OCI-LY1 (cell line): Measurements from ENCODE around the gene RYR1.

Experiments
- H2AFZ ChIP-seq: fragments of 200-600 bp; sonication (generic), shearing (Covaris generic); 2 replicates; pipeline ENCODE4 v1.6.0; 2014; ENCODE audit warnings: antibody characterized with exemption, mild to moderate bottlenecking, low read length
- H3F3A ChIP-seq: fragments of 200-600 bp; sonication (generic), shearing (Covaris generic); 2 replicates; pipeline ENCODE4 v1.6.0; 2014; ENCODE audit warnings: mild to moderate bottlenecking, antibody characterized with exemption, low read length, moderate library complexity; ENCODE audit not compliant: insufficient read depth
- H3K27ac ChIP-seq: fragments of 200-600 bp; sonication (generic); 2 replicates; pipeline ENCODE4 v1.5.1; 2014; ENCODE audit warnings: low read length, mixed run types, mild to moderate bottlenecking, low read depth; ENCODE audit not compliant: poor library complexity, severe bottlenecking
- H3K27me3 ChIP-seq: fragments of 200-600 bp; sonication (generic); 2 replicates; pipeline ENCODE4 v1.6.0; 2014; ENCODE audit warnings: antibody characterized with exemption, mild to moderate bottlenecking, low read length, moderate library complexity; ENCODE audit not compliant: insufficient read depth
- H3K36me3 ChIP-seq: fragments of 200-600 bp; sonication (generic); 2 replicates; pipeline ENCODE4 v1.6.1; 2014; ENCODE audit warnings: mild to moderate bottlenecking, antibody characterized with exemption, low read length, moderate library complexity, mixed read lengths; ENCODE audit not compliant: insufficient read depth
- H3K4me1 ChIP-seq: fragments of 200-600 bp; sonication (generic); 2 replicates; pipeline ENCODE4 v1.5.1; 2014; ENCODE audit warnings: mild to moderate bottlenecking, low read length, moderate library complexity; ENCODE audit not compliant: insufficient read depth, severe bottlenecking
- H3K4me2 ChIP-seq: fragments of 200-600 bp; sonication (generic), shearing (Covaris generic); 2 replicates; pipeline ENCODE4 v1.6.1; 2014; ENCODE audit warnings: low read length
- H3K4me3 ChIP-seq: fragments of 200-600 bp; sonication (generic); 2 replicates; pipeline ENCODE4 v1.5.1; 2014; ENCODE audit warnings: low read length, low read depth, mild to moderate bottlenecking, mixed read lengths; ENCODE audit not compliant: poor library complexity, severe bottlenecking
- H3K79me2 ChIP-seq: fragments of 200-600 bp; shearing (Covaris generic); 2 replicates; pipeline ENCODE4 v1.6.1; 2016; ENCODE audit warnings: mixed run types, low read length, mixed read lengths; ENCODE audit not compliant: insufficient read depth
- H3K9ac ChIP-seq: fragments of 200-600 bp; sonication (generic), shearing (Covaris generic); 2 replicates; pipeline ENCODE4 v1.6.1; 2014; ENCODE audit warnings: mild to moderate bottlenecking, low read length, mixed read lengths
- H3K9me2 ChIP-seq: fragments of 200-600 bp; sonication (generic), shearing (Covaris generic); 2 replicates; pipeline ENCODE4 v1.6.1; 2014; ENCODE audit warnings: low read depth, mild to moderate bottlenecking, low read length, mixed read lengths
- H3K9me3 ChIP-seq: fragments of 200-600 bp; shearing (Covaris generic); 2 replicates; pipeline ENCODE4 v1.6.1; 2014; ENCODE audit warnings: low read length, mixed read lengths
- H4K20me1 ChIP-seq: fragments of 200-600 bp; sonication (generic), shearing (Covaris generic); 2 replicates; pipeline ENCODE4 v1.6.0; 2016; ENCODE audit warnings: mild to moderate bottlenecking, low read length; ENCODE audit not compliant: insufficient read depth
- EZH2 ChIP-seq: fragments of 200-600 bp; sonication (generic), shearing (Covaris generic); IDR thresholded peaks from 2 replicates; pipeline ENCODE4 v1.8.0; 2017; ENCODE audit warnings: borderline replicate concordance, mixed run types, mild to moderate bottlenecking, antibody characterized with exemption, low read length, moderate library complexity, mixed read lengths
- TF ChIP-seq, protein P1 (sequence below): fragments of 200-600 bp; sonication (generic), shearing (Covaris generic); IDR thresholded peaks from 2 replicates; pipeline ENCODE4 v1.5.1; 2017; ENCODE audit warnings: mild to moderate bottlenecking, antibody characterized with exemption, low read length, moderate library complexity, mixed read lengths

The RYR1 gene

GRCh38 chr19:38399081-38399480 lies 34.4 kb upstream of the RYR1 start:
- H3K36me3 ChIP-seq: no peaks in the 10 kb centered on the region
- H3K79me2 ChIP-seq: no peaks in the 10 kb centered on the region
- H3K4me1 ChIP-seq: peaks cover 7% of the 10 kb centered on the region
- no peaks in the 10 kb centered on the region for H4K20me1 ChIP-seq
- TF ChIP-seq, protein P1, sequence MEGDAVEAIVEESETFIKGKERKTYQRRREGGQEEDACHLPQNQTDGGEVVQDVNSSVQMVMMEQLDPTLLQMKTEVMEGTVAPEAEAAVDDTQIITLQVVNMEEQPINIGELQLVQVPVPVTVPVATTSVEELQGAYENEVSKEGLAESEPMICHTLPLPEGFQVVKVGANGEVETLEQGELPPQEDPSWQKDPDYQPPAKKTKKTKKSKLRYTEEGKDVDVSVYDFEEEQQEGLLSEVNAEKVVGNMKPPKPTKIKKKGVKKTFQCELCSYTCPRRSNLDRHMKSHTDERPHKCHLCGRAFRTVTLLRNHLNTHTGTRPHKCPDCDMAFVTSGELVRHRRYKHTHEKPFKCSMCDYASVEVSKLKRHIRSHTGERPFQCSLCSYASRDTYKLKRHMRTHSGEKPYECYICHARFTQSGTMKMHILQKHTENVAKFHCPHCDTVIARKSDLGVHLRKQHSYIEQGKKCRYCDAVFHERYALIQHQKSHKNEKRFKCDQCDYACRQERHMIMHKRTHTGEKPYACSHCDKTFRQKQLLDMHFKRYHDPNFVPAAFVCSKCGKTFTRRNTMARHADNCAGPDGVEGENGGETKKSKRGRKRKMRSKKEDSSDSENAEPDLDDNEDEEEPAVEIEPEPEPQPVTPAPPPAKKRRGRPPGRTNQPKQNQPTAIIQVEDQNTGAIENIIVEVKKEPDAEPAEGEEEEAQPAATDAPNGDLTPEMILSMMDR: no peak
- TF ChIP-seq EZH2: no peak
- H3K9me2 ChIP-seq: no peaks in the 10 kb centered on the region
- H3K4me2 ChIP-seq: no peak overlapping the region
- H3K4me3 ChIP-seq: no peak overlapping the region
- H3K27ac ChIP-seq: no peak overlapping the region
- no peaks in the 10 kb centered on the region for H3K9me3 ChIP-seq
- H3K27me3 ChIP-seq: no peaks in the 10 kb centered on the region
- H3F3A ChIP-seq: no peaks in the 10 kb centered on the region
- H2AFZ ChIP-seq: no peak overlapping the region
- H3K9ac ChIP-seq: no peak overlapping the region

GRCh38 chr19:38399537-38399936 lies 34.0 kb upstream of the RYR1 start:
- no peak for TF ChIP-seq EZH2
- TF ChIP-seq, protein P1: no peak
- Histone ChIP-seq H4K20me1 (no peaks in the 10 kb centered on the region), H3K36me3 (no peaks in the 10 kb centered on the region), H3K79me2 (no peaks in the 10 kb centered on the region), H3K4me3 (no peak overlapping the region), H3K9me2 (no peaks in the 10 kb centered on the region), H3K27me3 (no peaks in the 10 kb centered on the region), H3K4me1 (peaks cover 10% of the 10 kb centered on the region), H2AFZ (no peak overlapping the region), H3K4me2 (no peak overlapping the region), H3K27ac (no peak overlapping the region), H3F3A (no peaks in the 10 kb centered on the region), H3K9ac (no peak overlapping the region), H3K9me3 (no peaks in the 10 kb centered on the region)

- 0 out of 2 replicates have a peak, but pooled peaks cover 7% of the 10 kb centered on the region for H3K36me3 ChIP-seq
- TF ChIP-seq, protein P1: no peak
- no peak for TF ChIP-seq EZH2
- H3F3A ChIP-seq: no peaks in the 10 kb centered on the region
- H3K4me2 ChIP-seq: no peak overlapping the region
- no peaks in the 10 kb centered on the region for H3K9me2 ChIP-seq
- no peak overlapping the region for H3K9ac ChIP-seq
- no peak overlapping the region for H3K27ac ChIP-seq
- H3K4me1 ChIP-seq: peaks cover 10% of the 10 kb centered on the region
- H4K20me1 ChIP-seq: no peaks in the 10 kb centered on the region
- no peaks in the 10 kb centered on the region for H3K27me3 ChIP-seq
- no peak overlapping the region for H2AFZ ChIP-seq
- no peaks in the 10 kb centered on the region for H3K9me3 ChIP-seq
- H3K4me3 ChIP-seq: no peak overlapping the region
- H3K79me2 ChIP-seq: no peaks in the 10 kb centered on the region
These were observed 33.1 kb upstream of the RYR1 start for GRCh38 chr19:38400361-38400760.
